Mucosa of stomach (tissue), 1 donor: ENCODE data around the gene OR2AE1.
A peak's percentile ranks its signal among the peaks of the same experiment; 100 is the strongest.

Experiments used
- H3K27me3 ChIP-seq: one replicate; pipeline ENCODE4 v1.7.0; 2013; ENCODE audit warnings: mild to moderate bottlenecking, low read length; ENCODE audit not compliant: control insufficient read depth, insufficient read depth
- H3K36me3 ChIP-seq: one replicate; pipeline ENCODE4 v1.7.0; 2013; ENCODE audit warnings: low read length; ENCODE audit not compliant: control insufficient read depth, insufficient read depth
- H3K4me1 ChIP-seq: one replicate; pipeline ENCODE4 v1.7.0; 2013; ENCODE audit warnings: mild to moderate bottlenecking, low read length; ENCODE audit not compliant: control insufficient read depth, insufficient read depth
- H3K4me3 ChIP-seq: one replicate; pipeline ENCODE4 v1.7.0; 2013; ENCODE audit warnings: low read length
- H3K9ac ChIP-seq: one replicate; pipeline ENCODE4 v1.7.0; 2013; ENCODE audit warnings: mild to moderate bottlenecking, low read length, moderate library complexity
- H3K9me3 ChIP-seq: one replicate; pipeline ENCODE4 v1.7.0; 2013; ENCODE audit warnings: mild to moderate bottlenecking, low read length, moderate library complexity; ENCODE audit not compliant: control insufficient read depth
- donor health status: Pancreatic carcinoma.

The OR2AE1 gene

GRCh38 chr7:99844328-99844727, 32.5 kb downstream of the OR2AE1 start:
- Histone ChIP-seq H3K9ac (no peak overlapping the region), H3K36me3 (no peaks in the 10 kb centered on the region), H3K9me3 (no peaks in the 10 kb centered on the region), H3K27me3 (no peaks in the 10 kb centered on the region), H3K4me3 (no peak overlapping the region), H3K4me1 (peaks cover 12% of the 10 kb centered on the region)

GRCh38 chr7:99843808-99844207, 33.0 kb downstream of the OR2AE1 start:
- Histone ChIP-seq H3K9me3 (no peaks in the 10 kb centered on the region), H3K27me3 (no peaks in the 10 kb centered on the region), H3K36me3 (no peaks in the 10 kb centered on the region), H3K4me1 (peaks cover 7% of the 10 kb centered on the region), H3K9ac (no peak overlapping the region), H3K4me3 (no peak overlapping the region)

GRCh38 chr7:99842926-99843325, 33.9 kb downstream of the OR2AE1 start:
- no peak overlapping the region for H3K4me3 ChIP-seq
- H3K36me3 ChIP-seq, result no peaks in the 10 kb centered on the region
- H3K9me3 ChIP-seq, result no peaks in the 10 kb centered on the region
- H3K9ac ChIP-seq, result no peak overlapping the region
- H3K4me1 ChIP-seq, result peaks cover 7% of the 10 kb centered on the region
- H3K27me3 ChIP-seq, result no peaks in the 10 kb centered on the region

- Histone ChIP-seq H3K36me3 (no peaks in the 10 kb centered on the region), H3K9me3 (no peaks in the 10 kb centered on the region), H3K27me3 (no peaks in the 10 kb centered on the region), H3K4me1 (peaks cover 15% of the 10 kb centered on the region), H3K9ac (no peak overlapping the region), H3K4me3 (no peak overlapping the region)
Measured at GRCh38 chr7:99840136-99840869, 36.5 kb downstream of the OR2AE1 start.

DNA sequence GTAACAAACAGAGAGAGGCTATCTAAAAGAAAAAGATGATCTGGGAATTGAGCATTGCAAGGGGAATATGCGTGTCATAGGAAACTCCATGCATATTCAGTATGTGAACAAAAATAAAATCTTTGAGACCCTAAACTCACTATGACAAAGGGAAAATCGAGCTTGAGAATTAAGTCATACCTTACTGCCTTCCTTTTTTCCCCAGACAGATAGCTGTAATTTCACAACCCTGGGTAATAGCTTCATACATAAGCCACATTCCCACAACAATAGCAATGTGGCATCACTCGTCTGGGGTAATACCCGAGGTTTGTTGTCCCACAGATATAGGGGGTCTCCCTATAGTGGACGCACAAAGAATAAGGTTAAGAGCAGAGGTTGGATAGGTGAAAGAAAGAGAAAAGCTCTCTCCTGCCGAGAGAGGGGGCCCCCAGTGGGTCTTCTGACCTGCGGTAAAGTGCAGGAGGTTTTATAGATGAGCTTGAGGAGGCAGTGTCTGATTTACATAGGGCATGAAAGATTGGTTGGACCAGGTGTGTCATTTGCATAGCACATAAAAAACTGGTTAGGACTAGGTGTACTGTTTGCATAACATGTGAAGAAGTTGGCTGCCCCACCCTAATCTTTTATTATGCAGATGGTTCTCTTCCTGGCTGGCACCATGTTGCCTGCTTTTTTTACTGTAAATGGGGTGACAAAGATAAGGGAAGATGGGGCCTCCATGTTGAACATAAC, 37.4 kb downstream of the OR2AE1 start:
- Histone ChIP-seq H3K4me1 (peaks cover 15% of the 10 kb centered on the region), H3K9ac (no peak overlapping the region), H3K27me3 (no peaks in the 10 kb centered on the region), H3K4me3 (no peak overlapping the region), H3K36me3 (no peaks in the 10 kb centered on the region), H3K9me3 (no peaks in the 10 kb centered on the region)

DNA sequence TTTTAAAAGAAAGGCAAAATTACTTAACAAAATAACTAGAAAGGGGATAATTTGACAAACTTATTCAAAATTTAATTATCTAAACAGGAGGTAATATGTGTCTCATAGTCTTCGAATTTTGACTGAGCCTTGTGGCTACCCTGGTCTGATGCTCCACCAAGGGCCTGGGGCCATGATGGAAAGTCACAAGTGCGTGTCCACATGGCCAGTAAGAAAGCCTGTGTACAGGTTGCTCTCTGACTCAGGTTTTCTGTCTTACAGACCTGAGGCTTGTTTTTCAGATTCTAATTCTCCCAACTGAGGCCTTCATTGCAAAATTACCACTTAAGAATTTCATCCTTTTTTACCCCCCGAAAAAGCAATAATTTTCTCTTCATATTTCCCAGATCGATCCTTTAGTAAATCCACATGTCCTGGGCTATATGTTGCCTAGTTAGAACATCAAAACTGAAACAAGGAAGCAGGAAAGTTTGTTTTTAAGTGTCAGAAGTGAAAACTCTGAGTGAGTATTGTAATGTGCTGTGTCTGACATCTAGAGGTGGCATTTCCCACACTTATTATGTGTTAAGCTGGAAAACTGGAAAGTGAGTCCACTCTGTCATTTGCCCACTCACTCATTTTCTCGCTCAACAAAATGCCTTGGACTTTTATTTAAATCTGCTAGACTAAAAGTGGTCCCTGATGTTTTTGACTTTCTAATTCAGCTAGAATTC, 39.0 kb downstream of the OR2AE1 start:
- no peaks in the 10 kb centered on the region for H3K27me3 ChIP-seq

DNA sequence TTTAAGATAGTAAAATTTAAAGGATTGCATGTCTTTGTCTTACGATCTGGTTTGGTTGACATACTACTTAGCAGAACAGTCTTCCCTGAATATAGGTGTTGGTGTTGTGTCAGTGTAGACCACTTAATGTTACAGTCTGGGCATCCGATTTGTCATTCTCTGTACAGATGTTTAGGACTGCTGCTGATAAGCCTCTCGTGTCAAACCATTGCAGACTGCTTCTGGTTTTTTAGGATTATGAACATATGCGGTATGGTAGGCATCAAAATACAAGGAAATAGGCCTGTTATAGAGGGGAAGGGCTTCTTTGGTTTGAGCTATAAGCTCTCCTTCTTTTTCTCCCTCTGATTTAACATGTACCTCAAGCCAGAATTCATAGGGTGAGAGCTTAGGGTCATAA, 41.6 kb downstream of the OR2AE1 start:
- no peaks in the 10 kb centered on the region for H3K36me3 ChIP-seq
- no peak overlapping the region for H3K9ac ChIP-seq
- H3K9me3 ChIP-seq, result no peaks in the 10 kb centered on the region
- no peaks in the 10 kb centered on the region for H3K27me3 ChIP-seq
- no peak overlapping the region for H3K4me3 ChIP-seq
- peaks cover 22% of the 10 kb centered on the region for H3K4me1 ChIP-seq

More for the DNA sequence above, 39.0 kb downstream of the OR2AE1 start:
- Histone ChIP-seq H3K4me1 (peaks cover 15% of the 10 kb centered on the region), H3K36me3 (no peaks in the 10 kb centered on the region), H3K4me3 (no peak overlapping the region), H3K9ac (peak overlapping the region; percentile 58), H3K9me3 (no peaks in the 10 kb centered on the region)

DNA sequence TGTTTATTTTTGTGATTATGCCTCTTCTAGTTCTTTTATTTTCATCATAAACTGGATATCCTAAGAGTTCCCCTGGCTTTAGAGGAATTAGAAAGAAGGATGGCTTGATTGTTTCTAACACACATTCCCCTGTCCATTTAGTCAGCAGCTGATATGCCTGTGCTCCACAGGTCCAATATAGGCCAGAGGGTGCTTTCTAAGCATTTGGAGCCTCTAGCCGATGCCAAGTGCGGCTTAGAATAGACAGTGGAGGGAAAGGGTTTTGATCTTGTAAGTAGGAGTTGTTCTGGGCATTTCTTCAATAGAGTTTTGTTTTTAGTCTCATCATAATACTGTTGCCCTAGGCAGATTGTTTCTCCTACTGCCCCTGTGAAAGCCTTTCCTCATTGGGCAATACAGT, 42.5 kb downstream of the OR2AE1 start:
- no peaks in the 10 kb centered on the region for H3K36me3 ChIP-seq
- no peaks in the 10 kb centered on the region for H3K9me3 ChIP-seq
- H3K27me3 ChIP-seq, result no peaks in the 10 kb centered on the region
- H3K9ac ChIP-seq, result no peak overlapping the region
- peaks cover 26% of the 10 kb centered on the region for H3K4me1 ChIP-seq
- H3K4me3 ChIP-seq, result no peak overlapping the region

DNA sequence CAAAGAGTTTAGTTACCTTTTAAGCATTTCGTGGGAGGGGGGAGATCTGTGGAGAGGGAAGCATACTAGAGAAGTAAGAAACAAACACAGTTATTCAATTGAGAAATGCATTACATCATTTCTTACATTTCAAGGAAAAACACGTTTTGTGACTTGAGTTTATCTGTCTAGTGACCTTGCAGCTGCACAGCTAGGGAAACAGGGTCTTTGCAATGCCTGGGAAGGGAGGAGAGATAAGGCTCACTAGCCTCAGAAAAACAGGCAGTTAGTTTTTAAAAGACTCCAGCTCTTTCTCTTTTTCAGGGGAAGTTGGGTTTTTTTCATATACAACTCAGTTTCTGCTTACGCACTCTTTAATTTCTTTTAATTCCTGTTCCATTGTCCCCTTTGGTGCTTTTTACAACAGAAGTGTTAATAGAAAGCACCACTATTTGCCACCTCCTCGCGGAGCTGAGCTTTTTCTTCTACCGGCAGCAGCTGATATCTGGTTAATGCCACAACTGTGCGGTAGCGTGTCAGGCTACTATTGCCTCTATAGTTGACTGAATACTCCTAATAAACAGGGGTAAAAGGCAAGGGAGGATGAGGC, 43.5 kb downstream of the OR2AE1 start:
- no peaks in the 10 kb centered on the region for H3K27me3 ChIP-seq
- H3K9me3 ChIP-seq, result no peaks in the 10 kb centered on the region
- H3K4me1 ChIP-seq, result peaks cover 33% of the 10 kb centered on the region
- no peak overlapping the region for H3K4me3 ChIP-seq
- H3K9ac ChIP-seq, result no peak overlapping the region
- H3K36me3 ChIP-seq, result no peaks in the 10 kb centered on the region

- Histone ChIP-seq H3K9me3 (no peaks in the 10 kb centered on the region), H3K4me1 (peaks cover 35% of the 10 kb centered on the region), H3K9ac (no peak overlapping the region), H3K27me3 (no peaks in the 10 kb centered on the region), H3K36me3 (no peaks in the 10 kb centered on the region), H3K4me3 (no peak overlapping the region)
Measured at GRCh38 chr7:99831595-99831994, 45.2 kb downstream of the OR2AE1 start.

- H3K36me3 ChIP-seq, result no peaks in the 10 kb centered on the region
- no peak overlapping the region for H3K9ac ChIP-seq
- H3K4me3 ChIP-seq, result no peak overlapping the region
- peaks cover 36% of the 10 kb centered on the region for H3K4me1 ChIP-seq
- no peaks in the 10 kb centered on the region for H3K9me3 ChIP-seq
- H3K27me3 ChIP-seq, result no peaks in the 10 kb centered on the region
Measured at GRCh38 chr7:99829524-99830160, 47.2 kb downstream of the OR2AE1 start.
